GM21390 (cell line): ENCODE measurements around the gene RBM33.

Experiments used
- ATAC-seq: cut with Tn5 transposase; IDR thresholded peaks from one replicate; pipeline ENCODE4 v1.9.1; 2021; ENCODE audit not compliant: unreplicated experiment

RBM33 gene

DNA sequence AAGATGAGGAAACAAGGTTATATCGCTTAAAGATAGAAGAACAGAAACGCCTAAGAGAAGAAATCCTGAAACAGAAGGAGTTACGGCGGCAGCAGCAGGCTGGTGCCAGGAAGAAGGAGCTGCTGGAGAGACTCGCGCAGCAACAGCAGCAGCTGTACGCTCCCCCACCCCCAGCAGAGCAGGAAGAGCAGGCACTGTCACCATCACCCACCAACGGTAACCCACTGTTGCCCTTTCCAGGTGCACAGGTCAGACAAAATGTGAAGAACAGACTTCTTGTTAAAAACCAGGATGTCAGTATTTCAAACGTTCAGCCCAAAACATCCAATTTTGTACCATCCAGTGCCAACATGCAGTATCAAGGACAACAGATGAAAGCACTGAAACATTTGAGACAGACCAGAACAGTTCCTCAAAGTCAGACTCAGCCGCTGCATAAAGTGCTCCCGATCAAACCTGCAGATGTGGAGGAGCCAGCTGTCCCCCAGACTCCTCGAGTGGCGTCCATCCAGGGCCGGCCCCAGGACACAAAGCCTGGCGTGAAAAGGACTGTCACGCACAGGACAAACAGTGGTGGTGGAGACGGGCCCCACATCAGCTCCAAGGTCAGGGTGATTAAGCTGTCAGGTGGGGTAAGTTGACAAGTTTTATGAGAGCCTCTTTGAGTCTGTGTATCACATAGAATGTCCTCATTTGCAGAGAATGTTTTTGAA is 100.7 kb downstream of the RBM33 start:
- no peak for ATAC-seq

GRCh38 chr7:155745737-155746136 is 101.3 kb downstream of the RBM33 start:
- peak; percentile 20 for ATAC-seq

DNA sequence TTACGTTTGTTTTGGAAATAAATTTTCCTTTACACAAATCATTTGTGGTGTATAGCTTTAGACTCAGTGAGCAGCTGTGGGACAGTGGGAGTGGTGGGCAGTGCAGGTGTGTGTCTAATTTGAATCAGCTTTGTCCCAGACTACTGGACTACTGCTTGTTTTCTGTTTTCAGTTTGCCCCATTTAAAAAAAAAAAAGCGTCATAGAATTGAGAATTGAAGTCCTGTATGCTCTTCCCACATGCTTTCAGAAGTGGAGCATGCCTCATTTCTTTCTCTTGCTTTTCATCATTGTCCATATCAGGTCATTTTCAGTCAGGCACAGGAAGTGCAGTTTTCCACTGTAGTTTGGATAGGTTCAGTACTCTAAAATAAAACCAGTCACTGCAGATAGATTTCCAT is 101.7 kb downstream of the RBM33 start:
- ATAC-seq, result peak; percentile 84

DNA sequence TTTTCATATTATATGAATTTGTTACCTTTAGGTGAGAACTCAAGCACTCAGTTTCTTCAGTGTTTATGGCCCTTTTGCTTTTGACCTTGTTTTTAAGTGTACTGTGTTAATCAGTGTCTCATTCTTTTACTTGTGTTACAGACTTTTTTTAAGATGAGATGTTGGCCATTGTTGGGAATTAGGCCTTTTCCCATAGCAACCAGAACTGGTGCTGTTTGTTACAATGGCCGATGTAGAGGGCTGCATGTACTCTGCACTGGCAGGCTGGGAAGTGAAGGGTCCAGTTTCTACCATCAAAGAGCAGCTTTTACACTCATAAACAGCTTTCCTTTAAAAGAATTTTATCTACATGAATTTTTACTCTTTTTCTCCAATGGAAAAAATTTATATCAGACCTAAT is 102.7 kb downstream of the RBM33 start:
- ATAC-seq, result no peak

DNA sequence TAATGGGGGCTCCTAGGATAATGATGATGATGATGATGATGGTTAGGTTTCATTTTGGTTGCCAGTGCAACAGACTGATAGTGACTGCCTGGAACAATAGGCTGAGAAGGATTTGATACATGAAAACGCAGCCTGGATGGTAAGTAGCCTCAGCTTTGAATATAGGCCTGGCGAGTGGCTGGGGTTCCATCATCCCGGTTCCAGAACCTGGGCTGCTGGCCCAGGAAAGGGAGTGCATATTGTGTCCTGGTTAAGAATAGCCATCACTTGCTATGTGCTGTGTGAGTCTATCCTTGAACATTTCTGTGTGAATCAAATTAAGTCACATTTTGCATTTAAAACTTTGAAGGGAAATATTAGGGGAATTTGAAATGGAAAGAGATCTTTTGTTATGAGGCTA is 105.1 kb downstream of the RBM33 start:
- ATAC-seq, result no peak

GRCh38 chr7:155750255-155751125 is 106.0 kb downstream of the RBM33 start:
- no peak for ATAC-seq

GRCh38 chr7:155751409-155751808 is 106.9 kb downstream of the RBM33 start:
- ATAC-seq, result no peak

GRCh38 chr7:155752756-155753445 is 108.4 kb downstream of the RBM33 start:
- peak; percentile 64 for ATAC-seq

GRCh38 chr7:155753446-155753965 is 109.0 kb downstream of the RBM33 start:
- ATAC-seq, result no peak

DNA sequence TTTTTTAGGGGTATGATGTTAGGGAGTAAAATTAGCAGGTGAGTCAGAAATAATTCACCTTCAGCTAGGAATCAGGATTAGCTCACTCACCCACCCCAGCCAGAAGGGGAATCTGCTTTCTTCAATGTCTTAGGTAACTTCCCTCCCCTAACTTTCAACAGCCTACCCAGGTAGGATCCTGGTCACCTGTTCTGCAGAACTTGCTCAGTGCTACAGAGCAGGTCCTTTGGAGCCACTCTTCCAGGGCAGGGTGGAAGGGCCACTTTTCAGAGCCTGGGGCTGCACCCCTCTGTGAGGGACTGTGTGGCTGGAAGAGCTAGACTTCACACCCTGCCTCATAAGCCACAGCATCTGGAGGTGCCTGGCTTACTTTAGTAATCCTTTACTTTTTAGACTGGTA is 109.7 kb downstream of the RBM33 start:
- ATAC-seq, result no peak

GRCh38 chr7:155755026-155755425 is 110.6 kb downstream of the RBM33 start:
- no peak for ATAC-seq

DNA sequence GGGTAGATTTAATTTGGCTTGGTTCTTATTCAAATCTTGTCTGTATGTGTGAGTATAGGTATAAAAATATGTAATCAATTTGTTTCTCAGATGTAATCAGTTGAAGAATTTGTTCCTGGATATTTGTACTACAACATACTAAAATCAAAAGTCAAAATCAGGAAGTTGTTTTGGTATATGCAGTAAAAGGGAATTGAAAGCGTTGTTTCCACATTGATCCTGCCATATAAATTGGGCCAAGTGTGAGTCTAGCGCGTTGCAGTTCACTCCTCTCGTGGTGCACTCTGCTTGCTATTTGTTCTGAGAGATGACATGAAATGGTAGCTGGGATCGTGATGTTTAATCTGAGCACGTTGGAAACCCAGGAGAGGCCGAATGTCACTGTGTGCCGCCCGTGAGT is 111.9 kb downstream of the RBM33 start:
- no peak for ATAC-seq

GRCh38 chr7:155758348-155758747 is 113.9 kb downstream of the RBM33 start:
- ATAC-seq, result no peak

DNA sequence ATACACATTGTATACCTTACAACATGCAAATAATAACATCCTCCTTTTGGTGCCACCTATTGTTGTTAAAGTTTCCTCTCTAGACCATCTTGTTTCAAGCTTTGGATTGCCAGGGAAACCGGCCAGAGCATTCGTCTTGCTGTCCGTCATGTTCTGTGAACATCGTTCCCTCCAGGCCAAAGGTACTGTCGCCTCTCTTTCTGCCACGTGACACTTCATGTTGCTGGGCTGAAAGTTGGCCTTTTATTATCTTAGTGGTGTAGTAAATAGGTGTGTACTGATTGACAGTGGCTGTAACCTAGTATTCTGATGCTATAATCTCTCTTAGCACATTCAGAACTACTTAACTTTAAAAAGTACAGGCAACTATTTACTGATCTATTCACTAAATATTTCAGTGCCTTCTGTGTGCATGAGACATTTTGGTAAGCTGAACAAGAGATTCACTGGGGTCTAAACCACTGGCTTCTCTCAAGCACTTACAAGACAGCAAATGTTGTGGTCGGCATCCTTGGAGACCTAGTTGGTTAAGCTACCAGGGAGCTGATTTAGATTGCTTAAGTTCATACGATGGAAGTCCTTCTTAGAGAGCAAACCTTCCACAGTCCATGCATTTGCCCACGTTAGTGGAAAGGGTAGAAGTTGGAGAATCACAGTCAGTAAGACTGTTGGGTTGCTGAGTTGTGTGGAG is 115.4 kb downstream of the RBM33 start:
- no peak for ATAC-seq

DNA sequence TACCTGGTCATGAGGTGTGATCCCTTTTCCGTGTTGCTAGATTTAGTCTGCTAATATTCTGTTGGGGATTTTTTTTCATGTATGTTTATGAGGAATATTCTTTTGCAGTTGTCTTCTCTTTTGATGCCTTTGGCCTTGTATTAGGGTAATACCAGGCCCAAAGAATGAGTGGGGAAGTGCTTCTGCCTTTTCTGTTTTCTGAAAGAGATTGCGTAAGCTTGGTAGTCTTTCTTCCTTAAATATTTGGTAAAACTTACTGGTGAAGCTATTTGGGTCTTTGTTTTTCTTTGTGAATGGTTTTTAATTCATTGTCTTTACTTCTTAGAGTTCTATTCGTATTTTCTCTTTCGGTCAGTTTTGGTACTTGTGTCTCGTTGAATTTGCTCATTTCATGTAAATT is 116.7 kb downstream of the RBM33 start:
- no peak for ATAC-seq

DNA sequence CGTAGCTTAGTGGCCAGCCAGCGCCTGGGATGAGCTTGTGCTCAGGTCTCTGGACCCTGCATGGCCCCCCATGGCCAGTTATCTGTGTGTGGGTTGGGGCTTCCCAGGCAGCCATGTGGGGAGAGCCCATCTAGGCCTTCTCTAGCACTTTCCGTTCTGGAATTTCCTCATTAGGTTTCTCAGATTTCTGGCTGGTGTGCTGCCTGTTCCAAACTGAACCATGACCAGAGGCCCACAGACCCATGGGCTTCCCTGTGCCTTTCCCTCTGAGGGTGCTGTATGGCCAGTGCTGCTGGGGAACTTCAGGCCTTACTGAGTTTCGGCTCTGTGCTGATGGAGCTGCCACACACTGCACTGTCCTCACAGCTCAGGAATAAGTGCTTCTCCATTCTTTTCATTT is 117.6 kb downstream of the RBM33 start:
- ATAC-seq, result no peak

GRCh38 chr7:155762655-155763054 is 118.2 kb downstream of the RBM33 start:
- ATAC-seq, result no peak

DNA sequence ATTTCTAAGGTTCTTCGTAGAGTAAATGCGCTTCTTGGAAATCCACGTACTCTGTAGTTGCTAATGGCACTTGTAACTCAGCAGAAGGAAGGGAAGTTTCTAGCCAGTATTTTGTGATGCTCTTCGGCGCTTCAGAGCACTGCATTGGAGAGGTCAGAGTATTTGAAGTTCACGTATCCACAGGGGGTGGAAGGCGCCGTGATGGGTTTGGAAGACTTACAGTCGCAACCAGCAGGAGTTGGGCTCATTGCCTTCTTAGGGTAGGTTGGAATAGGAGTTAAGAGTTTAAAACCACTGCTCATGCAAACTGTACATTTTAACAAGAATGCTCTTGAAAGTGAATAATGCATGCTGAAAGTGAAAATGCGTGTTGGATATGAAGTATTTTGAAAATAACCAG is 118.7 kb downstream of the RBM33 start:
- ATAC-seq, result no peak

GRCh38 chr7:155763691-155764437 is 119.4 kb downstream of the RBM33 start:
- ATAC-seq, result peak; percentile 71

DNA sequence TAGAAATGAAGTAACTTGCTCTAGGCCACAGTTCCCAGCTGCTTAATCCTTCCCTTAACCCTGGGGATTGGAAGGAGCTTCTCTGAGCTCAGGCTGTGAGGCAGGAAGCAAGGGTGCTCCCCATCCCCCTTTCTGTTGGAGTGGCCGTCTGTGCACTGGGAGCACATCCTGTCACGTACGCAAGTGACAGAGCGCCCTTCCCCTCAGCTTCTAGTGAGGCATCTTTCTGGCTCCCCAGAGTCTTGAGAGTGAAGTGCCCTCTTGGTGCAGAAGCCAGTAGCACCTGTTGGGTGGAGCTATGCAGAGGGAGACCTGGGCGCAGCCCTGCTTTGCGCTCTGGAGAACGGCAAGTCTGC is 120.0 kb downstream of the RBM33 start:
- peak; percentile 66 for ATAC-seq
